Measurements from ENCODE around the gene BRCC3. TPM values are rescaled to one million over a fixed set of nuclear protein-coding genes. Genes with fewer than 3 reads are reported as not detected.

The BRCC3 gene
- polyA plus RNA-seq, 1 of the 3 experiments (the other 2 are of a cell fraction): 11.2 TPM

DNA sequence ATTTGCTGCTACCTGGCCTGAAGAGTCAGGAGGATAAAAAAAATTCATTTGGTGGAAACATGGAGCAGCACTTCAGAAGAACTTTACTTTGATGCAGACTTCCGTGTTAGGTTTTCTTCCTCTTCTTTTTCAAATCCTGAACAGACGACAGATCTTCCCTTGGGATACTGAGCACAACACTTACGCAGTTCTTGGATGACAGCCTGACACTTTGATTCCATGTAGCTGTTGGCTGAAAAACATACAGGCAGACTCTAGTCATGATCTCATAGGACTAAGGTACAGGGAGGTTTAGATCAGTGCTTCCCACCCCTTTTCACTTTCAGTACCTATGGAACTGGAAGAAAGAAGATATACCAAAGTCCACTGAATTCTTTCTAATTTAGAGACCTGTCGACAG lies 9.5 kb upstream of the BRCC3 start:
- Histone ChIP-seq H4K20me1 (ENCODE audit: insufficient read depth) (no peaks in the 10 kb centered on the region), H3K4me3 (ENCODE audit: low read depth in 2 of 2, low read length in 1 of 2) (no peak overlapping the region), H3K9ac (no peak overlapping the region), H3K9me2 (no peaks in the 10 kb centered on the region), H3K4me1 (ENCODE audit: control insufficient read depth in 1 of 2, insufficient read depth in 2 of 2, low read depth in 1 of 2, low read length in 1 of 2) (peaks cover 0 to 7% of the 10 kb centered on the region in 2 experiments; a peak in 1 of 4 replicates), H2AFZ (ENCODE audit: low read depth) (no peak overlapping the region), H3K27ac (ENCODE audit: low read depth in 2 of 2, low read length in 1 of 2) (no peak overlapping the region), H3K27me3 (ENCODE audit: insufficient read depth) (no peaks in the 10 kb centered on the region), H3K4me2 (no peak overlapping the region), H3K36me3 (replicated peaks in 1 of 2; ENCODE audit: control insufficient read depth in 1 of 2, insufficient read depth in 2 of 2, low read length in 1 of 2) (peaks cover 3 to 7% of the 10 kb centered on the region in 2 experiments), H3K9me3 (no peaks in the 10 kb centered on the region), H3F3A (replicated peaks; ENCODE audit: insufficient read depth) (no peaks in the 10 kb centered on the region), H3K79me2 (ENCODE audit: insufficient read depth) (peaks cover under 1% of the 10 kb centered on the region; the same call in 1 of the 2 replicates)
- 58% methylated on average over 4 of the region's 4 CpGs for WGBS (ENCODE audit: low lambda C conversion rate)
- no peak for DNase-seq
- CTCF ChIA-PET: interaction anchor here (1.3 to 1.9 kb wide), 2 partner anchors 14 to 15 kb away, joined by 4 to 5 read pairs; no protein-coding TSS in a partner anchor
- TF ChIP-seq CHD2 (IDR thresholded peaks at IDR 0.05; ENCODE audit: low read length, partially characterized antibody) (no peak), EP300 (IDR thresholded peaks at IDR 0.05; ENCODE audit: borderline replicate concordance in 1 of 2, low read depth in 1 of 2, low read length in 1 of 2) (no peak), SMC3 (IDR thresholded peaks at IDR 0.05; ENCODE audit: low read depth, low read length) (no peak), FOXM1 (IDR thresholded peaks at IDR 0.05; ENCODE audit: low read depth) (no peak), YY1 (IDR thresholded peaks at IDR 0.05; ENCODE audit: low read depth) (no peak), GATA2 (CRISPR knock-in tag; IDR thresholded peaks at IDR 0.05) (no peak), ZBTB33 (IDR thresholded peaks at IDR 0.05; ENCODE audit: borderline replicate concordance, low read depth) (no peak)
- POLR2A ChIA-PET: no interaction called here

GRCh38 chrX:155065035-155065734 lies 6.1 kb upstream of the BRCC3 start:
- Histone ChIP-seq H3K79me2 (ENCODE audit: insufficient read depth) (peaks cover 29% of the 10 kb centered on the region), H3K9me2 (no peaks in the 10 kb centered on the region), H3K9ac (no peak overlapping the region), H3K9me3 (no peaks in the 10 kb centered on the region), H3K27me3 (ENCODE audit: insufficient read depth) (no peaks in the 10 kb centered on the region), H3K4me2 (no peak overlapping the region), H4K20me1 (ENCODE audit: insufficient read depth) (no peaks in the 10 kb centered on the region), H2AFZ (ENCODE audit: low read depth) (no peak overlapping the region), H3K36me3 (replicated peaks in 1 of 2; ENCODE audit: control insufficient read depth in 1 of 2, insufficient read depth in 2 of 2, low read length in 1 of 2) (peaks cover 3 to 7% of the 10 kb centered on the region in 2 experiments), H3K4me1 (ENCODE audit: control insufficient read depth in 1 of 2, insufficient read depth in 2 of 2, low read depth in 1 of 2, low read length in 1 of 2) (no peaks in the 10 kb centered on the region; a peak in 2 of 4 replicates), H3K4me3 (ENCODE audit: low read depth in 2 of 2, low read length in 1 of 2) (no peak overlapping the region), H3F3A (replicated peaks; ENCODE audit: insufficient read depth) (peaks cover 5% of the 10 kb centered on the region), H3K27ac (ENCODE audit: low read depth in 2 of 2, low read length in 1 of 2) (no peak overlapping the region)
- no peak for DNase-seq
- CTCF ChIA-PET: interaction anchor here (1.0 to 6.9 kb wide), 5 partner anchors 8 to 296 kb away, joined by 3 to 35 read pairs (median 4); no protein-coding TSS in a partner anchor
- TF ChIP-seq RFX5 (IDR thresholded peaks at IDR 0.05; ENCODE audit: low read length) (no peak), TCF12 (IDR thresholded peaks at IDR 0.05) (no peak), MEF2A (IDR thresholded peaks at IDR 0.05; ENCODE audit: borderline replicate concordance, low read depth) (no peak), SMC3 (IDR thresholded peaks at IDR 0.05; ENCODE audit: low read depth, low read length) (no peak), SIN3A (IDR thresholded peaks at IDR 0.05; ENCODE audit: borderline replicate concordance, low read depth, low read length) (no peak), GABPA (IDR thresholded peaks at IDR 0.05; ENCODE audit: low read depth) (no peak)
- POLR2A ChIA-PET: no interaction called here
- 40% methylated on average over 8 of the region's 8 CpGs for WGBS (ENCODE audit: low lambda C conversion rate)
